Neuronal stem cell (in vitro differentiated cells): Measurements from ENCODE around the gene DDX1.

Experiments used
- DNase-seq: peaks from one replicate; pipeline ENCODE4 v3.0.0-alpha.2; 2013; ENCODE audit warnings: low spot score
- H2AFZ ChIP-seq: one replicate; pipeline ENCODE4 v1.6.1; 2013; ENCODE audit warnings: mild to moderate bottlenecking, low read length, inconsistent platforms
- H2AK5ac ChIP-seq: 2 replicates; pipeline ENCODE4 v1.6.1; 2013; ENCODE audit warnings: low read depth, mild to moderate bottlenecking, inconsistent platforms, low read length, moderate library complexity, mixed read lengths
- H2BK120ac ChIP-seq: 2 replicates; pipeline ENCODE4 v1.6.1; 2013; ENCODE audit warnings: low read depth, mild to moderate bottlenecking, inconsistent platforms, low read length, moderate library complexity, mixed read lengths
- H2BK12ac ChIP-seq: one replicate; pipeline ENCODE4 v1.6.1; 2013; ENCODE audit warnings: low read length, inconsistent platforms
- H2BK15ac ChIP-seq: 2 replicates; pipeline ENCODE4 v1.6.1; 2013; ENCODE audit warnings: mild to moderate bottlenecking, low read length, inconsistent platforms, mixed read lengths
- H2BK5ac ChIP-seq: one replicate; pipeline ENCODE4 v1.6.1; 2013; ENCODE audit warnings: inconsistent platforms, mild to moderate bottlenecking, low read length, moderate library complexity
- H3K14ac ChIP-seq: one replicate; pipeline ENCODE4 v1.6.1; 2013; ENCODE audit warnings: low read length, inconsistent platforms
- H3K18ac ChIP-seq: 2 replicates; pipeline ENCODE4 v1.6.1; 2013; ENCODE audit warnings: low read length, inconsistent platforms
- H3K23ac ChIP-seq: 2 replicates; pipeline ENCODE4 v1.6.1; 2013; ENCODE audit warnings: low read depth, mild to moderate bottlenecking, mixed read lengths, low read length, inconsistent platforms; ENCODE audit not compliant: poor library complexity
- H3K27ac ChIP-seq: replicated peaks from 3 replicates; pipeline ENCODE4 v1.5.1; 2013; ENCODE audit warnings: low read length, inconsistent platforms
- H3K27me3 ChIP-seq, 3 experiments: 2 replicates each; pipeline ENCODE4 v1.6.1; 2013; ENCODE audit warnings: low read length in 3 of 3, mild to moderate bottlenecking in 2 of 3, inconsistent platforms in 1 of 3, low read depth in 1 of 3, mixed read lengths in 1 of 3, moderate library complexity in 1 of 3; ENCODE audit not compliant: control insufficient read depth in 3 of 3, insufficient read depth in 3 of 3
- H3K36me3 ChIP-seq, 2 donors: replicated peaks in 1 of 2; 2 replicates each; pipeline ENCODE4 v1.6.1; 2013; ENCODE audit warnings: low read length in 2 of 2; ENCODE audit not compliant: control insufficient read depth in 2 of 2, insufficient read depth in 2 of 2
- H3K4ac ChIP-seq: 2 replicates; pipeline ENCODE4 v1.6.1; 2013; ENCODE audit warnings: inconsistent platforms, mild to moderate bottlenecking, low read length, moderate library complexity
- H3K4me1 ChIP-seq, 2 donors: 1 replicate in 1 of 2; 2 replicates in 1 of 2; pipeline ENCODE4 v1.6.1; 2013; ENCODE audit warnings: low read length in 2 of 2, low read depth in 1 of 2; ENCODE audit not compliant: control insufficient read depth in 2 of 2, insufficient read depth in 1 of 2
- H3K4me2 ChIP-seq: one replicate; pipeline ENCODE4 v1.6.1; 2013; ENCODE audit warnings: mild to moderate bottlenecking, low read length, inconsistent platforms; ENCODE audit not compliant: insufficient read depth, poor library complexity, severe bottlenecking
- H3K4me3 ChIP-seq, 2 donors: 2 replicates each; pipeline ENCODE4 v1.5.1; 2013; ENCODE audit warnings: low read length in 2 of 2, mild to moderate bottlenecking in 2 of 2, inconsistent platforms in 1 of 2, moderate library complexity in 1 of 2
- H3K79me1 ChIP-seq: one replicate; pipeline ENCODE4 v1.6.1; 2013; ENCODE audit warnings: low read depth, mild to moderate bottlenecking, inconsistent platforms, low read length, moderate library complexity
- H3K9ac ChIP-seq: one replicate; pipeline ENCODE4 v1.6.1; 2013; ENCODE audit warnings: mild to moderate bottlenecking, low read depth, low read length, inconsistent platforms; ENCODE audit not compliant: poor library complexity
- H3K9me3 ChIP-seq, 2 donors: replicated peaks in 1 of 2; 2 replicates each; pipeline versions ENCODE3 to v1.6.1; 2013; ENCODE audit warnings: low read length in 2 of 2, mild to moderate bottlenecking in 2 of 2, inconsistent platforms in 1 of 2, low read depth in 1 of 2, mixed read lengths in 1 of 2, moderate library complexity in 1 of 2; ENCODE audit not compliant: control insufficient read depth in 2 of 2, insufficient read depth in 1 of 2
- H4K8ac ChIP-seq: one replicate; pipeline ENCODE4 v1.6.1; 2013; ENCODE audit warnings: low read depth, mild to moderate bottlenecking, inconsistent platforms, low read length, moderate library complexity
- H4K91ac ChIP-seq: one replicate; pipeline ENCODE4 v1.6.1; 2013; ENCODE audit warnings: low read length, low read depth, mild to moderate bottlenecking, inconsistent platforms; ENCODE audit not compliant: poor library complexity
- WGBS, 2 donors: extraction: QIAGEN DNeasy Blood & Tissue Kit; methylation state at CpG; one replicate each; pipeline ENCODE4 v1.1.7; 2013; ENCODE audit warnings: missing lambda C conversion rate in 2 of 2, mixed read lengths in 1 of 2; ENCODE audit not compliant: insufficient read length in 2 of 2, insufficient replicate concordance in 1 of 2; ENCODE audit errors: extremely low coverage in 2 of 2; 5-methylcytosine and 5-hydroxymethylcytosine counted together

The DDX1 gene

DNA sequence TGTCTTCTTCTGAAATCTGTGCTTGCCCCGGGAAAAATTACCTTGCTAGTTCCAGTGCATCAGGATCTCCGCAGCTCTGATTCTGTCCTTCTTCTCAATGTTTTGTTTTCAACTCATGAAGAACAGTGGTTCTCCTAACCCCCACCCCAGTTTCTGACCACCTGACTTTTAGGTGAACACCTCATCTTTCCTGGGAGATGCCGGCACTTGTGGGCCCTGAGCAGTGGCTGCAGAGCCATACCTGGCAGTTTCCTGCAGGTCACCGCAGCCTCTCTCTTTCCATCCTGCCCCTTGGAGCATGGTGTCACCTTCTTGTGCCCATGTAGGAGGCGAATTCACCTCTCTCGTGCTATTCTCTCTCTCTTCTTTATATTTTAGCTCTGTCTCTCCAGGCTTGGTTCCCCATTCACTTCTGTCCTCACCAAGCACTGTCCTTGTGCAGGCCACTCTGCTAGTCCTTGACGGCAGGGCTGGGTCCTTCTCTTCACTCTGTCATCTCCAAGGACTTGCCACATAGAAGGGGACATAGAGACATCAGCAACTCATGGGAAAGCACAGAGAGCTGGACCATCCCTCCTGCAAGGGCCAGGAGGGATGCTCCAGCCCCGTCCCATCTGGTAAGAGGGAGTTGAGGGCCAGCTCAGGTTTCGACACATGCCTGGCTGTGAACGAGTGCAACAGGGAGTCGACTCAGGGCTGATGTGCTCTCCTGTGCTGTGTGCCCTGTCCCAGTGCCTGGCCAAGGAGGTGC lies 59.1 kb downstream of the DDX1 start:
- H3K4ac ChIP-seq = no peak overlapping the region
- no peak overlapping the region for H2BK15ac ChIP-seq
- H3K9me3 ChIP-seq = no peaks in the 10 kb centered on the region
- H4K8ac ChIP-seq = no peak overlapping the region
- H3K79me1 ChIP-seq = no peaks in the 10 kb centered on the region
- no peaks in the 10 kb centered on the region for H3K36me3 ChIP-seq
- H3K14ac ChIP-seq = no peak overlapping the region
- peaks cover 3 to 4% of the 10 kb centered on the region in 2 donors for H3K4me1 ChIP-seq
- no peak overlapping the region for H2BK12ac ChIP-seq
- H3K23ac ChIP-seq = no peak overlapping the region
- H3K27ac ChIP-seq = no peak overlapping the region
- WGBS, 2 donors = no CpG with 5 or more reads among the region's 11 CpGs
- DNase-seq = no peak
- H2BK5ac ChIP-seq = no peak overlapping the region
- H2AK5ac ChIP-seq = no peak overlapping the region
- H3K27me3 ChIP-seq = no peaks in the 10 kb centered on the region
- no peak overlapping the region for H2BK120ac ChIP-seq
- no peak overlapping the region for H3K9ac ChIP-seq
- H3K18ac ChIP-seq = no peak overlapping the region
- no peak overlapping the region for H4K91ac ChIP-seq
- no peak overlapping the region for H2AFZ ChIP-seq
- no peak overlapping the region for H3K4me3 ChIP-seq
- no peak overlapping the region for H3K4me2 ChIP-seq

GRCh38 chr2:15651367-15651727 lies 59.7 kb downstream of the DDX1 start:
- H2AK5ac ChIP-seq = no peak overlapping the region
- no peak overlapping the region for H3K4me3 ChIP-seq
- WGBS, 2 donors = no CpG with 5 or more reads among the region's 7 CpGs
- no peaks in the 10 kb centered on the region for H3K79me1 ChIP-seq
- H3K36me3 ChIP-seq = no peaks in the 10 kb centered on the region
- H3K23ac ChIP-seq = no peak overlapping the region
- no peak overlapping the region for H3K18ac ChIP-seq
- no peak for DNase-seq
- no peak overlapping the region for H2BK120ac ChIP-seq
- H3K4ac ChIP-seq = no peak overlapping the region
- no peak overlapping the region for H2BK5ac ChIP-seq
- peaks cover 0 to 3% of the 10 kb centered on the region in 2 donors for H3K4me1 ChIP-seq
- H2AFZ ChIP-seq = no peak overlapping the region
- no peak overlapping the region for H3K27ac ChIP-seq
- H4K91ac ChIP-seq = no peak overlapping the region
- H3K14ac ChIP-seq = no peak overlapping the region
- H3K27me3 ChIP-seq = no peaks in the 10 kb centered on the region
- H4K8ac ChIP-seq = no peak overlapping the region
- H2BK12ac ChIP-seq = no peak overlapping the region
- no peak overlapping the region for H2BK15ac ChIP-seq
- H3K4me2 ChIP-seq = no peak overlapping the region
- H3K9ac ChIP-seq = no peak overlapping the region
- no peaks in the 10 kb centered on the region for H3K9me3 ChIP-seq

GRCh38 chr2:15652252-15652651 lies 60.6 kb downstream of the DDX1 start:
- no peak overlapping the region for H3K9ac ChIP-seq
- peak overlapping the region; percentile 82 for H3K18ac ChIP-seq
- no peak overlapping the region for H2BK12ac ChIP-seq
- no peak overlapping the region for H3K14ac ChIP-seq
- no peak overlapping the region for H3K4ac ChIP-seq
- no peak overlapping the region for H4K91ac ChIP-seq
- no peak overlapping the region for H3K23ac ChIP-seq
- H2BK120ac ChIP-seq = no peak overlapping the region
- peaks cover 0 to 3% of the 10 kb centered on the region in 2 donors for H3K4me1 ChIP-seq
- H2AFZ ChIP-seq = no peak overlapping the region
- H3K9me3 ChIP-seq = no peaks in the 10 kb centered on the region
- no peak overlapping the region for H3K4me2 ChIP-seq
- peak overlapping the region in 1 of 2 donors; percentile 7 for H3K4me3 ChIP-seq
- WGBS, 2 donors = no CpG with 5 or more reads among the region's 8 CpGs
- H3K36me3 ChIP-seq = no peaks in the 10 kb centered on the region
- no peak overlapping the region for H2BK15ac ChIP-seq
- H3K79me1 ChIP-seq = no peaks in the 10 kb centered on the region
- H2BK5ac ChIP-seq = no peak overlapping the region
- peak overlapping the region; percentile 48 for H2AK5ac ChIP-seq
- DNase-seq = no peak
- H4K8ac ChIP-seq = no peak overlapping the region
- H3K27ac ChIP-seq = no peak overlapping the region
- H3K27me3 ChIP-seq = no peaks in the 10 kb centered on the region

GRCh38 chr2:15652801-15653200 lies 61.1 kb downstream of the DDX1 start:
- DNase-seq = no peak
- Histone ChIP-seq H3K4me2 (no peak overlapping the region), H3K4me3 (no peak overlapping the region), H2BK15ac (no peak overlapping the region), H3K9ac (no peak overlapping the region), H2BK120ac (no peak overlapping the region), H3K4ac (no peak overlapping the region), H2BK5ac (no peak overlapping the region), H2AK5ac (no peak overlapping the region), H4K8ac (no peak overlapping the region), H3K36me3 (no peaks in the 10 kb centered on the region), H3K27ac (no peak overlapping the region), H3K14ac (no peak overlapping the region), H4K91ac (no peak overlapping the region), H3K79me1 (no peaks in the 10 kb centered on the region), H3K23ac (no peak overlapping the region), H3K9me3 (no peaks in the 10 kb centered on the region), H3K27me3 (peaks cover 0 to under 1% (median 0%) of the 10 kb centered on the region in 3 experiments), H3K18ac (no peak overlapping the region), H2AFZ (no peak overlapping the region), H3K4me1 (peaks cover 0 to 3% of the 10 kb centered on the region in 2 donors), H2BK12ac (peak overlapping the region; percentile 89)
- no CpG with 5 or more reads among the region's 6 CpGs for WGBS, 2 donors
